Measurements from ENCODE around the gene RFX2.

RFX2 gene

DNA sequence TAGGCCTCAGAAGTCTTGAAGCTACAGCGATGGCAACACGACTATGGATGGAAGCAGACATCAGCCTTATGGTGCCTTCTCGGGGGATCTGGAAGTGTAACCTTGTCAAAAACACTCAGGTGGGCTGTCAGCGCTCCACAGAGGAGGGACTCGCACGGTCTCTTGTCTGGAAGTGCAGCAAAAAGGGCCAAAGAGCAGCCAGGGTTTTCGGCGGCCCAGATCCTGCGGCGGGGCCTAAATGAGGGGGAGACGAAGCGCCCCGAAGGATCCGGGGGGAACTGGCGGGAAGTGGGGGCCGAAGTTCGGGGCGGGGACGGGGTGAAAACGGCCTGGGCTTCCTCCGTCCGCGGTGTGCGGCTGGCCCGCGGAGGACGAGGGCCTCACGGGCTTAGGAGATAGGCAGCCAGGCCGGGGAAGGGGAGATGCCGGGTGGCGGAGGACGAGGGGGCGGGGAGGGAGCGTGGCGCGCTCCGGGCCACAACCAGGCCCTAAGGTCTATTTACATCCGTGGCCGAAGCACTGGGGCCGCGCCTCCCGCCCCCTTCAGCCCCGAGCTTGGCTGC, 133.0 kb downstream of the RFX2 start:
- Mint-ChIP-seq H3K27me3 (no peaks in the 10 kb centered on the region), H3K27ac (peak overlapping the region; percentile 98), H3K4me3 (peak overlapping the region; percentile 100), H3K4me1 (peaks cover 77% of the 10 kb centered on the region), H3K9me3 (no peaks in the 10 kb centered on the region)
- ATAC-seq (peak; percentile 2), DNase-seq (peak in 1 of 2 donors; percentile 27)

GRCh38 chr19:5976768-5977167, 133.5 kb downstream of the RFX2 start:
- Mint-ChIP-seq H3K9me3 (no peaks in the 10 kb centered on the region), H3K4me1 (peaks cover 78% of the 10 kb centered on the region), H3K27me3 (no peaks in the 10 kb centered on the region), H3K27ac (peak overlapping the region; percentile 98), H3K4me3 (peak overlapping the region; percentile 100)
- no peak for DNase-seq
- no peak for ATAC-seq

DNA sequence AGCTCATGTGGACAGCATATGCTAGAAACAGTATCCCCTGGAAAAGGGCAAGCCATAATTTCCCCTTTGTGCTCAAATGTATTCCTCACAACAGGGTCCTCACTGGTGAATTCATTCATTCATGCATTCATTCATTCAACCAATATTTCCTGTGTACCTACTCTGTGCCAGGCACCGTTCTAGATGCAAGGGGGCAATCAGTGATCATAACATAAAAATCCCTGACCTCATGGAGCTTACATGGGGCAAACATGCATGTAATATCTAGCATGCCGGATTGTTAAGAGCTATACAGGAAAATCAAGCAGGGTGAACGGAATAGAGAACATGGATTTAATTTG, 134.9 kb downstream of the RFX2 start:
- H3K27me3 Mint-ChIP-seq, result no peaks in the 10 kb centered on the region
- peak overlapping the region; percentile 75 to 83 for H3K27ac Mint-ChIP-seq
- H3K4me1 Mint-ChIP-seq, result peaks cover 87% of the 10 kb centered on the region

GRCh38 chr19:5974721-5975387, 135.4 kb downstream of the RFX2 start:
- Mint-ChIP-seq H3K27ac (peak overlapping the region; percentile 83 to 93), H3K4me3 (peak overlapping the region; percentile 100), H3K9me3 (no peaks in the 10 kb centered on the region), H3K4me1 (peaks cover 87% of the 10 kb centered on the region), H3K27me3 (no peaks in the 10 kb centered on the region)
- peak; percentile 49 to 73 for DNase-seq
- peak; percentile 73 for ATAC-seq

More for the DNA sequence above, 134.9 kb downstream of the RFX2 start:
- DNase-seq, result no peak
- no peaks in the 10 kb centered on the region for H3K9me3 Mint-ChIP-seq
- H3K4me3 Mint-ChIP-seq, result peak overlapping the region; percentile 100
- ATAC-seq, result no peak

- ATAC-seq, result no peak
- Mint-ChIP-seq H3K27me3 (no peaks in the 10 kb centered on the region), H3K9me3 (no peaks in the 10 kb centered on the region), H3K4me1 (peaks cover 87% of the 10 kb centered on the region), H3K4me3 (peak overlapping the region; percentile 100), H3K27ac (peak overlapping the region; percentile 83 to 93)
- no peak for DNase-seq
These were observed 136.2 kb downstream of the RFX2 start for GRCh38 chr19:5973867-5974635.

DNA sequence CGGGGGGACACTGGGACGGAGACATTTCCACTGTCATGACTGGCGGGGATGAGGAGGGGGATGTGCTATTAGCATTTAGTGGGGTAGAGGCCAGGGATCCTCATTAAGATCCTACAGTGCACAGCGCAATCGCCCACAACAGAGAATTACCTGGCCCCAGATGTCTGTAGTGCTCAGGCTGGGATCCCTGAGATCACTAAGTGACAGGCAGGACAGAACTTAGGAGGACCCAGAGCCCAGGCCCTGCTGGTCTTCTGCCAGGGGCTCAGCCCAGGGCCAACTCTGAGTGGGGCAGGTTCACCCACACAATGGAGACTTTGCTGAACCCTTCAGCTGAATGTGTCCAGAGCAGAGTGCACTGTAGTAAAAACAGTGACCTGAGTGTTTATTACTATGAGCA, 136.9 kb downstream of the RFX2 start:
- no peaks in the 10 kb centered on the region for H3K27me3 Mint-ChIP-seq
- no peak for ATAC-seq
- H3K4me3 Mint-ChIP-seq, result no peak overlapping the region
- DNase-seq, result no peak
- no peaks in the 10 kb centered on the region for H3K9me3 Mint-ChIP-seq
- peak overlapping the region in 1 of 2 donors; percentile 33 for H3K27ac Mint-ChIP-seq
- H3K4me1 Mint-ChIP-seq, result peaks cover 88% of the 10 kb centered on the region

- Mint-ChIP-seq H3K27me3 (no peaks in the 10 kb centered on the region), H3K4me3 (no peak overlapping the region), H3K9me3 (no peaks in the 10 kb centered on the region), H3K27ac (peak overlapping the region; percentile 45 to 65), H3K4me1 (peaks cover 94% of the 10 kb centered on the region)
- no peak for ATAC-seq
- DNase-seq, result no peak
These were observed 138.0 kb downstream of the RFX2 start for GRCh38 chr19:5972355-5972731.

GRCh38 chr19:5971714-5972354, 138.5 kb downstream of the RFX2 start:
- Mint-ChIP-seq H3K27me3 (no peaks in the 10 kb centered on the region), H3K4me1 (peaks cover 94% of the 10 kb centered on the region), H3K27ac (peak overlapping the region; percentile 45 to 65), H3K9me3 (no peaks in the 10 kb centered on the region), H3K4me3 (no peak overlapping the region)
- DNase-seq, result no peak
- ATAC-seq, result no peak

- DNase-seq, result no peak
- peaks cover 94% of the 10 kb centered on the region for H3K4me1 Mint-ChIP-seq
- no peak overlapping the region for H3K4me3 Mint-ChIP-seq
- no peaks in the 10 kb centered on the region for H3K9me3 Mint-ChIP-seq
- H3K27me3 Mint-ChIP-seq, result no peaks in the 10 kb centered on the region
- no peak for ATAC-seq
- no peak overlapping the region for H3K27ac Mint-ChIP-seq
These were observed 140.8 kb downstream of the RFX2 start for GRCh38 chr19:5969476-5969875.

GRCh38 chr19:5968431-5969373, 141.6 kb downstream of the RFX2 start:
- H3K27ac Mint-ChIP-seq, result peak overlapping the region; percentile 69 to 95
- peak; percentile 22 for ATAC-seq
- no peaks in the 10 kb centered on the region for H3K9me3 Mint-ChIP-seq
- H3K27me3 Mint-ChIP-seq, result no peaks in the 10 kb centered on the region
- no peak for DNase-seq
- peak overlapping the region; percentile 50 to 69 for H3K4me3 Mint-ChIP-seq
- H3K4me1 Mint-ChIP-seq, result peaks cover 94% of the 10 kb centered on the region

- Mint-ChIP-seq H3K4me1 (peaks cover 94% of the 10 kb centered on the region), H3K27ac (peak overlapping the region; percentile 32 to 59), H3K9me3 (no peaks in the 10 kb centered on the region), H3K4me3 (peak overlapping the region; percentile 50 to 69), H3K27me3 (no peaks in the 10 kb centered on the region)
- DNase-seq, result peak; percentile 46 to 58
- peak; percentile 72 for ATAC-seq
These were observed 142.3 kb downstream of the RFX2 start for GRCh38 chr19:5967994-5968430.

DNA sequence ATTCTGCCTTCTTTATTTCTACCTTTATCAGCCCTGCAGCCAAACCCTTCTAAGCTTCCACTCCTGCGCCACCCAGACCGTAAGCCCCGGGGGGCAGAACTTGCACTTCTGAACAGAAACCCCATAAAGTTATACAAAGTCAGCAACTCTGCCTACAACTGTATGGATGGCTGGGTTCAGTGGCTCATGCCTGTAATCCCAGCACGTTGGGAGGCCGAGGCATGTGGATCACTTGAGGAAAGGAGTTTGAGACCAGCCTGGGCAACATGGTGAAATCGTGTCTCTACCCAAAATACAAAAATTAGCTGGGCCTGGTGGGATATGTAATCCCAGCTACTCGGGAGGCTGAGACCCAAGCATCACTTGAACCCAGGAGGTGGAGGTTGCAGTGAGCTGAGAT, 142.7 kb downstream of the RFX2 start:
- ATAC-seq (no peak), DNase-seq (no peak)
- Mint-ChIP-seq H3K27me3 (no peaks in the 10 kb centered on the region), H3K27ac (peak overlapping the region; percentile 32 to 69), H3K4me1 (peaks cover 96% of the 10 kb centered on the region), H3K4me3 (peak overlapping the region; percentile 15 to 69), H3K9me3 (no peaks in the 10 kb centered on the region)

GRCh38 chr19:5966941-5967340, 143.4 kb downstream of the RFX2 start:
- H3K27me3 Mint-ChIP-seq, result no peaks in the 10 kb centered on the region
- DNase-seq (no peak), ATAC-seq (no peak)
- H3K9me3 Mint-ChIP-seq, result no peaks in the 10 kb centered on the region
- no peak overlapping the region for H3K4me3 Mint-ChIP-seq
- peak overlapping the region in 1 of 2 donors; percentile 43 for H3K27ac Mint-ChIP-seq
- H3K4me1 Mint-ChIP-seq, result peaks cover 96% of the 10 kb centered on the region

- DNase-seq, result no peak
- Mint-ChIP-seq H3K4me3 (peak overlapping the region in 1 of 2 donors; percentile 2), H3K9me3 (no peaks in the 10 kb centered on the region), H3K27me3 (no peaks in the 10 kb centered on the region), H3K27ac (peak overlapping the region; percentile 43 to 94), H3K4me1 (peaks cover 96% of the 10 kb centered on the region)
- ATAC-seq, result no peak
These were observed 144.1 kb downstream of the RFX2 start for GRCh38 chr19:5966215-5966614.

All from stimulated activated naive CD8-positive, alpha-beta T cell treated with anti-CD3 and anti-CD28 coated beads, Interleukin-15, amount 100 ng/mL, for 72 hours (primary cell).